ENCODE results near the gene RIC8B. TPM values are rescaled to one million over a fixed set of nuclear protein-coding genes. Genes with fewer than 3 reads are reported as not detected.

Gene RIC8B
- total RNA-seq, 1 experiment from 2014 or later = 13.5 TPM

Other genes starting within 250 kb of the RIC8B start
- not detected in 2 replicates for gene RFX4, start 191.7 kb upstream of the RIC8B start, total RNA-seq (2014; rRNA removed)
- gene TMEM263, start 181.2 kb downstream of the RIC8B start, total RNA-seq (2014; rRNA removed) = 70.2 and 83.0 TPM in 2 replicates
- gene MTERF2, start 212.5 kb downstream of the RIC8B start, total RNA-seq (2014; rRNA removed) = 8.6 and 12.6 TPM in 2 replicates